H9 (cell line): Measurements from ENCODE around the gene HEPHL1. TPM values are rescaled to one million over a fixed set of nuclear protein-coding genes. Genes with fewer than 3 reads are reported as not detected.

Experiments
- DNase-seq: peaks from one replicate; pipeline ENCODE4 v3.0.0-alpha.2; 2017
- H2AFZ ChIP-seq: one replicate; pipeline ENCODE4 v1.6.1; 2013; ENCODE audit warnings: mild to moderate bottlenecking, low read length, control low read depth, moderate library complexity
- H2AK5ac ChIP-seq: 2 replicates; pipeline ENCODE4 v1.6.1; 2013; ENCODE audit warnings: low read length, control low read depth, mixed read lengths; ENCODE audit not compliant: insufficient read length
- H2BK120ac ChIP-seq: one replicate; pipeline ENCODE4 v1.6.1; 2013; ENCODE audit warnings: low read depth, mild to moderate bottlenecking, low read length, control low read depth, inconsistent platforms; ENCODE audit not compliant: poor library complexity, severe bottlenecking
- H2BK12ac ChIP-seq: 2 replicates; pipeline ENCODE4 v1.6.1; 2013; ENCODE audit warnings: low read length, control low read depth, mixed read lengths, low read depth; ENCODE audit not compliant: insufficient read length
- H2BK15ac ChIP-seq: 2 replicates; pipeline ENCODE4 v1.6.1; 2013; ENCODE audit warnings: low read depth, low read length, control low read depth
- H2BK20ac ChIP-seq: one replicate; pipeline ENCODE4 v1.6.1; 2013; ENCODE audit warnings: low read depth, mild to moderate bottlenecking, low read length, control low read depth, inconsistent platforms; ENCODE audit not compliant: poor library complexity, severe bottlenecking
- H2BK5ac ChIP-seq: 2 replicates; pipeline ENCODE4 v1.6.1; 2013; ENCODE audit warnings: low read length, control low read depth, mixed read lengths; ENCODE audit not compliant: insufficient read length
- H3K14ac ChIP-seq: 2 replicates; pipeline ENCODE4 v1.6.1; 2013; ENCODE audit warnings: low read length, control low read depth; ENCODE audit not compliant: insufficient read depth
- H3K18ac ChIP-seq: 2 replicates; pipeline ENCODE4 v1.6.1; 2013; ENCODE audit warnings: low read depth, mild to moderate bottlenecking, mixed read lengths, low read length, control low read depth; ENCODE audit not compliant: insufficient read length
- H3K23ac ChIP-seq: 2 replicates; pipeline ENCODE4 v1.6.1; 2013; ENCODE audit warnings: low read length, control low read depth, mixed read lengths, low read depth; ENCODE audit not compliant: insufficient read length
- H3K23me2 ChIP-seq: 2 replicates; pipeline ENCODE4 v1.6.1; 2013; ENCODE audit warnings: low read depth, mild to moderate bottlenecking, mixed read lengths, low read length, control low read depth; ENCODE audit not compliant: insufficient read length, poor library complexity, severe bottlenecking
- H3K27ac ChIP-seq: 2 replicates; pipeline ENCODE4 v1.5.1; 2013; ENCODE audit warnings: low read length, control low read depth, mixed read lengths, low read depth; ENCODE audit not compliant: insufficient read length
- H3K27me3 ChIP-seq: 2 replicates; pipeline ENCODE4 v1.6.1; 2013; ENCODE audit warnings: low read length, control low read depth, inconsistent platforms; ENCODE audit not compliant: insufficient read depth
- H3K4ac ChIP-seq: 2 replicates; pipeline ENCODE4 v1.6.1; 2013; ENCODE audit warnings: low read depth, mild to moderate bottlenecking, control low read depth, inconsistent platforms, low read length, moderate library complexity
- H3K4me1 ChIP-seq: 2 replicates; pipeline ENCODE4 v1.6.1; 2013; ENCODE audit warnings: low read length, control low read depth, inconsistent platforms; ENCODE audit not compliant: insufficient read depth
- H3K4me2 ChIP-seq: 2 replicates; pipeline ENCODE4 v1.6.1; 2013; ENCODE audit warnings: low read length, control low read depth, mixed read lengths; ENCODE audit not compliant: insufficient read length, insufficient read depth
- H3K56ac ChIP-seq: 2 replicates; pipeline ENCODE4 v1.6.1; 2013; ENCODE audit warnings: low read depth, mild to moderate bottlenecking, mixed read lengths, low read length, control low read depth; ENCODE audit not compliant: insufficient read length
- H3K79me1 ChIP-seq: 2 replicates; pipeline ENCODE4 v1.6.1; 2013; ENCODE audit warnings: low read depth, mild to moderate bottlenecking, moderate library complexity, low read length, control low read depth, inconsistent platforms; ENCODE audit not compliant: insufficient read depth, poor library complexity, severe bottlenecking
- H3K79me2 ChIP-seq: 2 replicates; pipeline ENCODE4 v1.6.1; 2013; ENCODE audit warnings: low read length, control low read depth, inconsistent platforms; ENCODE audit not compliant: insufficient read depth
- H3K9ac ChIP-seq: 2 replicates; pipeline ENCODE4 v1.6.1; 2013; ENCODE audit warnings: low read length, control low read depth, mixed read lengths; ENCODE audit not compliant: insufficient read length; ENCODE audit errors: extremely low read depth
- H3K9me3 ChIP-seq: one replicate; pipeline ENCODE4 v1.6.1; 2013; ENCODE audit warnings: low read depth, low read length, inconsistent platforms; ENCODE audit not compliant: control insufficient read depth
- H3T11ph ChIP-seq: one replicate; pipeline ENCODE4 v1.6.1; 2013; ENCODE audit warnings: mild to moderate bottlenecking, low read length, control low read depth, inconsistent platforms
- H4K20me1 ChIP-seq: one replicate; pipeline ENCODE4 v1.6.1; 2013; ENCODE audit not compliant: control insufficient read depth, insufficient read length, insufficient read depth
- H4K5ac ChIP-seq: 2 replicates; pipeline ENCODE4 v1.6.1; 2013; ENCODE audit warnings: low read depth, mild to moderate bottlenecking, mixed read lengths, low read length, control low read depth; ENCODE audit not compliant: insufficient read length
- H4K8ac ChIP-seq: replicated peaks from 2 replicates; pipeline ENCODE4 v1.6.1; 2013; ENCODE audit warnings: low read length, control low read depth, mixed read lengths, low read depth; ENCODE audit not compliant: insufficient read length
- H4K91ac ChIP-seq: 2 replicates; pipeline ENCODE4 v1.6.1; 2013; ENCODE audit warnings: low read depth, mild to moderate bottlenecking, moderate library complexity, mixed read lengths, low read length, control low read depth; ENCODE audit not compliant: insufficient read length
- H3K27ac Mint-ChIP-seq, 3 experiments: 2 replicates in 2 of 3; 3 replicates in 1 of 3; pipeline ENCODE4 v1.8.0; 2020 to 2021; ENCODE audit warnings: mixed read lengths in 3 of 3, mild to moderate bottlenecking in 1 of 3, moderate library complexity in 1 of 3
- H3K27me3 Mint-ChIP-seq: 2 replicates; pipeline ENCODE4 v1.8.0; 2021; ENCODE audit warnings: low read depth, mild to moderate bottlenecking, moderate library complexity, mixed read lengths
- H3K36me3 Mint-ChIP-seq, 3 experiments: 2 replicates in 2 of 3; 3 replicates in 1 of 3; pipeline ENCODE4 v1.8.0; 2020 to 2021; ENCODE audit warnings: low read depth in 3 of 3, mixed read lengths in 3 of 3; ENCODE audit not compliant: insufficient read depth in 1 of 3
- H3K4me1 Mint-ChIP-seq, 2 experiments: 2 replicates each; pipeline ENCODE4 v1.8.0; 2020; ENCODE audit warnings: mixed read lengths in 2 of 2
- H3K4me3 Mint-ChIP-seq, 2 experiments: 2 replicates in 1 of 2; 3 replicates in 1 of 2; pipeline ENCODE4 v1.8.0; 2020 to 2021; ENCODE audit warnings: mild to moderate bottlenecking in 2 of 2, mixed read lengths in 2 of 2, moderate library complexity in 1 of 2
- H3K9me3 Mint-ChIP-seq, 2 experiments: 2 replicates in 1 of 2; 3 replicates in 1 of 2; pipeline ENCODE4 v1.8.0; 2020; ENCODE audit warnings: mild to moderate bottlenecking in 2 of 2, mixed read lengths in 2 of 2, moderate library complexity in 1 of 2
- WGBS: extraction: QIAGEN DNeasy Blood & Tissue Kit; methylation state at CpG from one replicate; pipeline ENCODE4 v1.1.7; 2013; ENCODE audit warnings: missing lambda C conversion rate, low lambda C conversion rate, mixed read lengths; ENCODE audit not compliant: insufficient read length; ENCODE audit errors: extremely low coverage; 5-methylcytosine and 5-hydroxymethylcytosine counted together
- total RNA-seq: library from RNA; stranded (reverse); gene quantifications from 2 replicates; pipeline ENCODE4 v1.2.1, GENCODE V29; 2021
- TF ChIP-seq, protein P1 (sequence below): fragments of 200-600 bp; sonication (generic); conservative IDR thresholded peaks from 3 replicates; pipeline ENCODE4 v1.8.0; 2021; ENCODE audit warnings: antibody characterized with exemption, mild to moderate bottlenecking

The HEPHL1 gene
- total RNA-seq, 1 experiment from 2014 or later: not detected

- H4K5ac ChIP-seq: no peak overlapping the region
- H4K8ac ChIP-seq: no peak overlapping the region
- H3K23me2 ChIP-seq: no peaks in the 10 kb centered on the region
- H3K4me1 ChIP-seq: peaks cover 17% of the 10 kb centered on the region; the same call in 1 of the 2 replicates
- H2AFZ ChIP-seq: no peak overlapping the region
- no peak overlapping the region for H3K14ac ChIP-seq
- no peak for DNase-seq
- H4K20me1 ChIP-seq: no peaks in the 10 kb centered on the region
- H3K79me2 ChIP-seq: peaks cover 64% of the 10 kb centered on the region
- no peak overlapping the region for H2BK5ac ChIP-seq
- H3K56ac ChIP-seq: no peak overlapping the region
- H2BK20ac ChIP-seq: no peak overlapping the region
- H3K27me3 Mint-ChIP-seq: no peaks in the 10 kb centered on the region
- no peak overlapping the region for H3T11ph ChIP-seq
- H3K27ac ChIP-seq: no peak overlapping the region
- H3K4me1 Mint-ChIP-seq: peaks cover 73 to 78% of the 10 kb centered on the region in 2 experiments
- peaks cover 6% of the 10 kb centered on the region for H3K79me1 ChIP-seq
- H2AK5ac ChIP-seq: no peak overlapping the region
- no peaks in the 10 kb centered on the region for H3K9me3 ChIP-seq
- peaks cover 4 to 7% (median 4%) of the 10 kb centered on the region in 3 experiments; a peak in 5 of 7 replicates for H3K36me3 Mint-ChIP-seq
- H3K23ac ChIP-seq: no peak overlapping the region
- H2BK120ac ChIP-seq: no peak overlapping the region
- no peak overlapping the region for H3K4ac ChIP-seq
- TF ChIP-seq, protein P1, sequence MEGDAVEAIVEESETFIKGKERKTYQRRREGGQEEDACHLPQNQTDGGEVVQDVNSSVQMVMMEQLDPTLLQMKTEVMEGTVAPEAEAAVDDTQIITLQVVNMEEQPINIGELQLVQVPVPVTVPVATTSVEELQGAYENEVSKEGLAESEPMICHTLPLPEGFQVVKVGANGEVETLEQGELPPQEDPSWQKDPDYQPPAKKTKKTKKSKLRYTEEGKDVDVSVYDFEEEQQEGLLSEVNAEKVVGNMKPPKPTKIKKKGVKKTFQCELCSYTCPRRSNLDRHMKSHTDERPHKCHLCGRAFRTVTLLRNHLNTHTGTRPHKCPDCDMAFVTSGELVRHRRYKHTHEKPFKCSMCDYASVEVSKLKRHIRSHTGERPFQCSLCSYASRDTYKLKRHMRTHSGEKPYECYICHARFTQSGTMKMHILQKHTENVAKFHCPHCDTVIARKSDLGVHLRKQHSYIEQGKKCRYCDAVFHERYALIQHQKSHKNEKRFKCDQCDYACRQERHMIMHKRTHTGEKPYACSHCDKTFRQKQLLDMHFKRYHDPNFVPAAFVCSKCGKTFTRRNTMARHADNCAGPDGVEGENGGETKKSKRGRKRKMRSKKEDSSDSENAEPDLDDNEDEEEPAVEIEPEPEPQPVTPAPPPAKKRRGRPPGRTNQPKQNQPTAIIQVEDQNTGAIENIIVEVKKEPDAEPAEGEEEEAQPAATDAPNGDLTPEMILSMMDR: no peak
- H3K9me3 Mint-ChIP-seq: no peaks in the 10 kb centered on the region
- H3K4me2 ChIP-seq: no peak overlapping the region
- H4K91ac ChIP-seq: no peak overlapping the region
- H3K9ac ChIP-seq: no peak overlapping the region
- H3K4me3 Mint-ChIP-seq: no peak overlapping the region; a peak in 1 of 5 replicates
- H3K27ac Mint-ChIP-seq: 0 out of 7 replicates have a peak overlapping the region, but pooled peaks of 1 of the 3 experiments have one; percentile 10
- H3K27me3 ChIP-seq: no peaks in the 10 kb centered on the region
- WGBS: no CpG with 5 or more reads among the region's 9 CpGs
- no peak overlapping the region for H3K18ac ChIP-seq
- no peak overlapping the region for H2BK15ac ChIP-seq
- H2BK12ac ChIP-seq: no peak overlapping the region
Observed at GRCh38 chr11:94147433-94147845, 126.3 kb downstream of the HEPHL1 start.
